ENCODE data around the gene SLC2A13. TPM values are rescaled to one million over a fixed set of nuclear protein-coding genes. Genes with fewer than 3 reads are reported as not detected.

The SLC2A13 gene
- total RNA-seq, 1 experiment from 2014 or later, result 7.0 TPM

GRCh38 chr12:39853003-39853402 lies 252.9 kb downstream of the SLC2A13 start:
- no peak overlapping the region for H3K23ac ChIP-seq (ENCODE audit: insufficient read length, low read depth, low read length)
- H3K23me2 ChIP-seq (ENCODE audit: insufficient read length, low read depth, low read length, poor library complexity, severe bottlenecking), result no peaks in the 10 kb centered on the region
- WGBS (ENCODE audit: extremely low coverage, insufficient read length, low lambda C conversion rate), result no CpG with 5 or more reads among the region's 2 CpGs
- H3T11ph ChIP-seq (ENCODE audit: low read length), result no peak overlapping the region
- no peaks in the 10 kb centered on the region for H4K20me1 ChIP-seq (ENCODE audit: control insufficient read depth, insufficient read depth, insufficient read length)
- H3K79me2 ChIP-seq (ENCODE audit: insufficient read depth, low read length), result no peaks in the 10 kb centered on the region
- no peak overlapping the region for H2BK5ac ChIP-seq (ENCODE audit: insufficient read length, low read length)
- H2BK120ac ChIP-seq (ENCODE audit: low read depth, low read length, poor library complexity, severe bottlenecking), result no peak overlapping the region
- Mint-ChIP-seq H3K27me3 (ENCODE audit: low read depth) (no peaks in the 10 kb centered on the region), H3K36me3 (ENCODE audit: insufficient read depth in 1 of 3, low read depth in 3 of 3) (peaks cover 0 to 5% (median 0%) of the 10 kb centered on the region in 3 experiments; a peak in 3 of 7 replicates), H3K9me3 (no peaks in the 10 kb centered on the region), H3K4me1 (0 out of 4 replicates have a peak, but pooled peaks cover 0 to 4% of the 10 kb centered on the region in 2 experiments), H3K4me3 (no peak overlapping the region), H3K27ac (no peak overlapping the region)
- H2BK12ac ChIP-seq (ENCODE audit: insufficient read length, low read depth, low read length), result no peak overlapping the region
- no peak overlapping the region for H3K14ac ChIP-seq (ENCODE audit: insufficient read depth, low read length)
- no peak overlapping the region for H4K8ac ChIP-seq (replicated peaks; ENCODE audit: insufficient read length, low read depth, low read length)
- no peak overlapping the region for H3K9ac ChIP-seq (ENCODE audit: extremely low read depth, insufficient read length, low read length)
- H3K4ac ChIP-seq (ENCODE audit: low read depth, low read length), result no peak overlapping the region
- no peak overlapping the region for H4K5ac ChIP-seq (ENCODE audit: insufficient read length, low read depth, low read length)
- H2AK5ac ChIP-seq (ENCODE audit: insufficient read length, low read length), result no peak overlapping the region
- no peaks in the 10 kb centered on the region for H3K79me1 ChIP-seq (ENCODE audit: insufficient read depth, low read depth, low read length, poor library complexity, severe bottlenecking)
- no peak for DNase-seq
- no peak overlapping the region for H3K56ac ChIP-seq (ENCODE audit: insufficient read length, low read depth, low read length)
- no peak overlapping the region for H2BK15ac ChIP-seq (ENCODE audit: low read depth, low read length)
- no peaks in the 10 kb centered on the region for H3K9me3 ChIP-seq (ENCODE audit: control insufficient read depth, low read depth, low read length)
- TF ChIP-seq, protein P1, sequence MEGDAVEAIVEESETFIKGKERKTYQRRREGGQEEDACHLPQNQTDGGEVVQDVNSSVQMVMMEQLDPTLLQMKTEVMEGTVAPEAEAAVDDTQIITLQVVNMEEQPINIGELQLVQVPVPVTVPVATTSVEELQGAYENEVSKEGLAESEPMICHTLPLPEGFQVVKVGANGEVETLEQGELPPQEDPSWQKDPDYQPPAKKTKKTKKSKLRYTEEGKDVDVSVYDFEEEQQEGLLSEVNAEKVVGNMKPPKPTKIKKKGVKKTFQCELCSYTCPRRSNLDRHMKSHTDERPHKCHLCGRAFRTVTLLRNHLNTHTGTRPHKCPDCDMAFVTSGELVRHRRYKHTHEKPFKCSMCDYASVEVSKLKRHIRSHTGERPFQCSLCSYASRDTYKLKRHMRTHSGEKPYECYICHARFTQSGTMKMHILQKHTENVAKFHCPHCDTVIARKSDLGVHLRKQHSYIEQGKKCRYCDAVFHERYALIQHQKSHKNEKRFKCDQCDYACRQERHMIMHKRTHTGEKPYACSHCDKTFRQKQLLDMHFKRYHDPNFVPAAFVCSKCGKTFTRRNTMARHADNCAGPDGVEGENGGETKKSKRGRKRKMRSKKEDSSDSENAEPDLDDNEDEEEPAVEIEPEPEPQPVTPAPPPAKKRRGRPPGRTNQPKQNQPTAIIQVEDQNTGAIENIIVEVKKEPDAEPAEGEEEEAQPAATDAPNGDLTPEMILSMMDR (conservative IDR thresholded peaks at IDR 0.05), result no peak
- H2BK20ac ChIP-seq (ENCODE audit: low read depth, low read length, poor library complexity, severe bottlenecking), result no peak overlapping the region
- H3K18ac ChIP-seq (ENCODE audit: insufficient read length, low read depth, low read length), result no peak overlapping the region
- H3K4me1 ChIP-seq (ENCODE audit: insufficient read depth, low read length), result no peaks in the 10 kb centered on the region
- H3K27ac ChIP-seq (ENCODE audit: insufficient read length, low read depth, low read length), result no peak overlapping the region
- no peaks in the 10 kb centered on the region for H3K27me3 ChIP-seq (ENCODE audit: insufficient read depth, low read length)
- H2AFZ ChIP-seq (ENCODE audit: low read length), result no peak overlapping the region
- H4K91ac ChIP-seq (ENCODE audit: insufficient read length, low read depth, low read length), result no peak overlapping the region
- no peak overlapping the region for H3K4me2 ChIP-seq (ENCODE audit: insufficient read depth, insufficient read length, low read length)
